GM12878 (cell line): ENCODE data around the gene TMPRSS7. TPM values are rescaled to one million over a fixed set of nuclear protein-coding genes. Genes with fewer than 3 reads are reported as not detected.

Experiments used
- BCL3 ChIP-seq: IDR thresholded peaks from 2 replicates; pipeline ENCODE4 v1.6.1; 2011; ENCODE audit warnings: borderline replicate concordance, low read depth, mild to moderate bottlenecking, moderate library complexity, low read length; ENCODE audit not compliant: insufficient read depth, poor library complexity, severe bottlenecking
- BMI1 ChIP-seq: fragments of 450-650 bp; IDR thresholded peaks from 2 replicates; pipeline ENCODE4 v1.6.1; 2016; ENCODE audit warnings: mild to moderate bottlenecking, moderate library complexity, borderline replicate concordance
- CREM ChIP-seq: IDR thresholded peaks from 2 replicates; pipeline ENCODE4 v1.6.1; 2014; ENCODE audit warnings: antibody characterized with exemption, low read depth
- IKZF1 ChIP-seq: fragments of 450-650 bp; conservative IDR thresholded peaks from 2 replicates; pipeline ENCODE4 v1.6.1; 2017; ENCODE audit warnings: antibody characterized with exemption, mild to moderate bottlenecking
- MEF2A ChIP-seq: IDR thresholded peaks from 2 replicates; pipeline ENCODE4 v1.6.1; 2011; ENCODE audit warnings: low read depth, mild to moderate bottlenecking, low read length, moderate library complexity; ENCODE audit not compliant: insufficient read depth
- MLLT1 ChIP-seq: fragments of 450-650 bp; IDR thresholded peaks from 2 replicates; pipeline ENCODE4 v1.6.1; 2016; ENCODE audit warnings: mild to moderate bottlenecking
- POLR2AphosphoS2 ChIP-seq: IDR thresholded peaks from 2 replicates; pipeline ENCODE4 v1.6.1; 2011; ENCODE audit warnings: low read depth, mild to moderate bottlenecking, low read length, improper control_type of control experiment, moderate library complexity
- POU2F2 ChIP-seq: IDR thresholded peaks from 3 replicates; pipeline ENCODE4 v1.6.1; 2011; ENCODE audit warnings: low read depth, mild to moderate bottlenecking, low read length, borderline replicate concordance
- RFX5 ChIP-seq: IDR thresholded peaks from 2 replicates; pipeline ENCODE4 v1.6.1; 2011; ENCODE audit warnings: low read depth, low read length, improper control_type of control experiment
- SKIL ChIP-seq: fragments of 450-650 bp; IDR thresholded peaks from 2 replicates; pipeline ENCODE4 v1.6.1; 2017; ENCODE audit warnings: mild to moderate bottlenecking, low read depth, inconsistent platforms; ENCODE audit not compliant: poor library complexity, severe bottlenecking
- SUPT20H ChIP-seq: IDR thresholded peaks from 2 replicates; pipeline ENCODE4 v1.6.1; 2011; ENCODE audit warnings: low read depth, mild to moderate bottlenecking, low read length, moderate library complexity, borderline replicate concordance; ENCODE audit not compliant: control insufficient read depth
- ZNF687 ChIP-seq: fragments of 450-650 bp; IDR thresholded peaks from 2 replicates; pipeline ENCODE4 v1.6.1; 2017; ENCODE audit warnings: mild to moderate bottlenecking, moderate library complexity
- polyA plus RNA-seq, 11 experiments: library from polyadenylated mRNA; depleted of rRNA in 4 of 11; unstranded in 6 of 11; stranded (reverse) in 5 of 11; fragments of >200 nt; fragmentation: Nextera tagmentation in 4 of 11; fragmentation: Illumina TruSeq in 1 of 11; extraction: Ambion mirVana in 4 of 11; extraction: Trizol in 1 of 11; gene quantifications; 1 replicate in 1 of 11; 2 replicates in 10 of 11; pipeline versions ENCODE4 v1.2.1 to v1.2.3, GENCODE V29; 2011 to 2016; ENCODE audit warnings: inconsistent platforms in 2 of 11, missing spikeins in 2 of 11, low read depth in 1 of 11
- total RNA-seq, 4 experiments: library from RNA; depleted of rRNA in 3 of 4; stranded (reverse); fragments of >200 nt in 3 of 4; fragmentation: Illumina TruSeq in 1 of 4; extraction: Trizol in 1 of 4; gene quantifications; 2 replicates each; pipeline versions ENCODE4 v1.2.1 to v1.2.3, GENCODE V29; 2013 to 2021
- TF ChIP-seq, protein P1 (sequence below): fragments of 450-650 bp; IDR thresholded peaks from 2 replicates; pipeline ENCODE4 v1.6.1; 2017; ENCODE audit warnings: low read depth, mild to moderate bottlenecking, moderate library complexity

TMPRSS7 gene
- total and polyA plus RNA-seq, 10 of the 15 experiments (the other 5 are each of a cell fraction or from before 2014, with no cell fraction given) = 0.03 TPM; not detected in 9

DNA sequence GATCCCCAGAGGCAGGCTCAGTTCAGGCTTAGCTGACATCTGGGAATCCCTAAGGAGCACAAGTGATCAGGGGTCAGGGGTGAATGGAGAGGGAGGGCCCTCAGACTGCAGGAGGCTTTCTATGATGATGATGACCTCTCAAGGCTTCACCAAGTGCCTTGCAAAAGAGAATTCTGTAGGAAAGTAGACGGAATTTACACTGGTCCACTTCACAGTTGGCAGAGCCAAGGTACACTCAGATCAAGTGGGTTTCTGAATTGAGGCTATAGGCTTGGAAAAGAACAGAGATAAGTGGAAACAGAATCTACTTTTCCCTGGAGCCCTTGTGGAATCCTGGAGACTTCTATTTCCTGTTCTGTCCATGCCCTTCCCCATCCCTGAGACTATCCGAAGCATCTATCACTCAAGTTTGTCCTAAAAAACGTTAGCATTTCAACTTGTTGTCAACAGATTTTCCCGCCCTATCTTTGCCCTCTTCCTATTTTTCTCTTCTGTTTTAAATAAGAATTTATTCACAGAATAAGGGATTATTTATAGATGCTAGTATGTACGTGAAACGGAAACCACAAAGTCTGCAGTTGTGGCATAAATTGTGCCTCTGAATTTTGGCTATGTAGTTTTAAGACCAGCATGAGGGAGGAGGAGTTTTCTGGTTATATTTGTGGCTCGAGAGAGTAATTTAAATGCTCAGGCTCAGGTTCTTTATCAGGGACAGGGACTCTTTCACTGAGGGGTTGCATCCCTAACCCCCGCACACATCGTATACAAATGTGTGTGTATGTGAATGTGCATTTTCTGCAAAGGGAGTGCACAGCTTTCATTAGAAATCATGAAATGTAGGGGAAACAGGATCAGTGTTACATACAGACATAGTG lies 85.7 kb downstream of the TMPRSS7 start (continued):
- TF ChIP-seq SUPT20H (no peak), ZNF687 (peak; percentile 63), BMI1 (0 out of 2 replicates have a peak, but pooled peaks have one; percentile 51), MLLT1 (peak; percentile 51), RFX5 (no peak), IKZF1 (peak; percentile 58), POU2F2 (no peak; the same call in 2 of the 3 replicates), BCL3 (peak; percentile 34), POLR2AphosphoS2 (peak; percentile 78), MEF2A (peak; percentile 88), SKIL (peak; percentile 56), CREM (peak; percentile 55)
- TF ChIP-seq, protein P1, sequence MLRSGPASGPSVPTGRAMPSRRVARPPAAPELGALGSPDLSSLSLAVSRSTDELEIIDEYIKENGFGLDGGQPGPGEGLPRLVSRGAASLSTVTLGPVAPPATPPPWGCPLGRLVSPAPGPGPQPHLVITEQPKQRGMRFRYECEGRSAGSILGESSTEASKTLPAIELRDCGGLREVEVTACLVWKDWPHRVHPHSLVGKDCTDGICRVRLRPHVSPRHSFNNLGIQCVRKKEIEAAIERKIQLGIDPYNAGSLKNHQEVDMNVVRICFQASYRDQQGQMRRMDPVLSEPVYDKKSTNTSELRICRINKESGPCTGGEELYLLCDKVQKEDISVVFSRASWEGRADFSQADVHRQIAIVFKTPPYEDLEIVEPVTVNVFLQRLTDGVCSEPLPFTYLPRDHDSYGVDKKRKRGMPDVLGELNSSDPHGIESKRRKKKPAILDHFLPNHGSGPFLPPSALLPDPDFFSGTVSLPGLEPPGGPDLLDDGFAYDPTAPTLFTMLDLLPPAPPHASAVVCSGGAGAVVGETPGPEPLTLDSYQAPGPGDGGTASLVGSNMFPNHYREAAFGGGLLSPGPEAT = peak; percentile 52; the same call in 1 of the 2 replicates
